NB4 (cell line): ENCODE data around the gene NLGN3.
"Not testable (repeated sequence)": the region's sequence is repeated elsewhere in the genome, so short reads cannot be mapped to it uniquely, and the experiment has no call there.

Experiments
- CTCF ChIP-seq: IDR thresholded peaks from one replicate; pipeline ENCODE4 v1.5.1; 2012; ENCODE audit warnings: low read depth, low read length
- MYC ChIP-seq: IDR thresholded peaks from 2 replicates; pipeline ENCODE4 v1.6.1; 2011; ENCODE audit warnings: low read depth, low read length
- POLR2A ChIP-seq: IDR thresholded peaks from 2 replicates; pipeline ENCODE4 v1.6.1; 2011; ENCODE audit warnings: mild to moderate bottlenecking; ENCODE audit not compliant: insufficient read length; ENCODE audit errors: extremely low read depth

- TF ChIP-seq CTCF, MYC, POLR2A: not testable (repeated sequence)
Observed at GRCh38 chrX:71180579-71181265, 36.1 kb downstream of the NLGN3 start.
